K562 (cell line): Measurements from ENCODE around the gene WDR70. TPM values are rescaled to one million over a fixed set of nuclear protein-coding genes. Genes with fewer than 3 reads are reported as not detected.

ENCODE experiments used
- ATAC-seq: fragments of 200-7000 bp; cut with Tn5 transposase; 3 replicates; pipeline ENCODE4 v1.9.1; 2020; ENCODE audit warnings: moderate library complexity
- BruUV-seq: library from RNA; stranded (reverse); fragments of 400-500 nt; replicated peaks from 2 replicates; lab custom pipeline; 2021; lab: Mats Ljungman, UMichigan
- CTCF ChIA-PET: fragments of 300-600 bp; formaldehyde crosslinking; extraction: SDS; loops from one replicate; lab custom pipeline; 2021; ENCODE audit warnings: low intra/inter-chr PET ratio; lab: Yijun Ruan, JAX
- POLR2A ChIA-PET: fragments of 300-600, 350-650 bp; sonication (Branson Sonifier 250); formaldehyde crosslinking; extraction: SDS; loops from one replicate; lab custom pipeline; 2021; ENCODE audit warnings: antibody characterized with exemption, inconsistent platforms; lab: Yijun Ruan, JAX
- DNase-seq, 4 experiments: peaks; one replicate each; pipeline versions ENCODE4 v3.0.0 to v3.0.0-alpha.2; 2011 to 2018; ENCODE audit warnings: low spot score in 3 of 4, mixed read lengths in 3 of 4; ENCODE audit errors: extremely low read depth in 1 of 4
- FAIRE-seq: peaks from 2 replicates; lab custom pipeline; 2011; peaks lifted over from hg19 to GRCh38; lab: Jason Lieb, UNC
- H2AFZ ChIP-seq: 2 replicates; pipeline ENCODE4 v1.6.0; 2011; ENCODE audit warnings: low read depth, low read length, control low read depth, inconsistent platforms
- H3K27ac ChIP-seq: fragments of 200-600 bp; 3 replicates; pipeline ENCODE4 v1.8.0; 2011; ENCODE audit warnings: low read depth, mild to moderate bottlenecking, control low read depth, inconsistent platforms, low read length, moderate library complexity, mixed read lengths; ENCODE audit errors: extremely low read depth
- H3K27me3 ChIP-seq, 2 experiments: fragments of 300-600 bp in 1 of 2; 2 replicates in 1 of 2; 3 replicates in 1 of 2; pipeline versions ENCODE4 v1.6.0 to v1.8.0; 2011; ENCODE audit warnings: inconsistent platforms in 2 of 2, low read length in 2 of 2, mild to moderate bottlenecking in 1 of 2, mixed read lengths in 1 of 2, moderate library complexity in 1 of 2; ENCODE audit not compliant: control insufficient read depth in 2 of 2, insufficient read depth in 2 of 2
- H3K36me3 ChIP-seq: fragments of 300-600 bp; 3 replicates; pipeline ENCODE4 v1.8.0; 2011; ENCODE audit warnings: mild to moderate bottlenecking, low read length, inconsistent platforms; ENCODE audit not compliant: control insufficient read depth, insufficient read depth
- H3K4me1 ChIP-seq, 2 experiments: fragments of 200-600 bp in 1 of 2; replicated peaks in 1 of 2; 2 replicates in 1 of 2; 3 replicates in 1 of 2; pipeline versions ENCODE4 v1.5.1 to v1.8.0; 2011; ENCODE audit warnings: inconsistent platforms in 2 of 2, low read length in 2 of 2, mild to moderate bottlenecking in 1 of 2, mixed read lengths in 1 of 2, moderate library complexity in 1 of 2; ENCODE audit not compliant: control insufficient read depth in 2 of 2, insufficient read depth in 2 of 2
- H3K4me2 ChIP-seq: 2 replicates; pipeline ENCODE4 v1.6.1; 2011; ENCODE audit warnings: low read length, control low read depth, inconsistent platforms, mixed read lengths; ENCODE audit not compliant: insufficient read depth
- H3K4me3 ChIP-seq: fragments of 200-600 bp; sonication (generic), shearing (Covaris generic); 2 replicates; pipeline ENCODE4 v1.5.1; 2016; ENCODE audit warnings: control low read depth, inconsistent platforms
- H3K79me2 ChIP-seq: fragments of 200-600 bp; 3 replicates; pipeline ENCODE4 v1.8.0; 2011; ENCODE audit warnings: low read length, inconsistent platforms; ENCODE audit not compliant: control insufficient read depth, insufficient read depth
- H3K9ac ChIP-seq, 2 experiments: 2 replicates each; pipeline versions ENCODE4 v1.6.0 to v1.6.1; 2011; ENCODE audit warnings: low read depth in 2 of 2, low read length in 2 of 2, control low read depth in 1 of 2, inconsistent platforms in 1 of 2, mild to moderate bottlenecking in 1 of 2, mixed read lengths in 1 of 2; ENCODE audit not compliant: insufficient read depth in 1 of 2
- H3K9me1 ChIP-seq: one replicate; pipeline ENCODE4 v1.6.0; 2011; ENCODE audit warnings: inconsistent platforms, mild to moderate bottlenecking, low read length, moderate library complexity; ENCODE audit not compliant: control insufficient read depth, insufficient read depth
- H3K9me3 ChIP-seq: replicated peaks from 2 replicates; pipeline ENCODE4 v1.5.1; 2011; ENCODE audit warnings: low read depth, low read length, inconsistent platforms; ENCODE audit not compliant: control insufficient read depth, insufficient read depth
- H4K20me1 ChIP-seq: replicated peaks from 2 replicates; pipeline ENCODE4 v1.6.1; 2011; ENCODE audit warnings: low read length, inconsistent platforms, mixed read lengths; ENCODE audit not compliant: control insufficient read depth, insufficient read depth
- DMBX1 ChIP-seq: fragments of 250-450 bp; sonication (Bioruptor Pico); IDR thresholded peaks from 2 replicates; pipeline ENCODE4 v1.8.0; 2022; ENCODE audit warnings: inconsistent platforms, mild to moderate bottlenecking, moderate library complexity, borderline replicate concordance
- FOXP1 ChIP-seq: sonication (generic); formaldehyde crosslinking; IDR thresholded peaks from 2 replicates; pipeline ENCODE4 v1.8.0; 2022; ENCODE audit warnings: mild to moderate bottlenecking, missing genetic modification reagents
- HCFC1 ChIP-seq: IDR thresholded peaks from 2 replicates; pipeline ENCODE4 v1.6.1; 2012; ENCODE audit warnings: low read depth, low read length, improper control_type of control experiment
- SIRT6 ChIP-seq: IDR thresholded peaks from one replicate; pipeline ENCODE4 v1.6.1; 2012; ENCODE audit warnings: low read depth, mild to moderate bottlenecking, control low read depth, inconsistent platforms, low read length, moderate library complexity
- SREBF2 ChIP-seq: sonication (generic); formaldehyde crosslinking; IDR thresholded peaks from 2 replicates; pipeline ENCODE4 v1.4.0; 2020; ENCODE audit warnings: mild to moderate bottlenecking, missing genetic modification reagents
- WGBS: fragments of 100-300 bp; shearing (Covaris generic); methylation state at CpG from one replicate; pipeline ENCODE4 v1.1.6; 2016; ENCODE audit warnings: low coverage, mixed read lengths; ENCODE audit not compliant: insufficient coverage; ENCODE audit errors: missing lambda C conversion rate; 5-methylcytosine and 5-hydroxymethylcytosine counted together
- in situ Hi-C: fragments of 300-500 bp; cut with MboI; formaldehyde crosslinking; loops from 4 replicates; pipeline ENCODE4 v1.15.0; 2018; ENCODE audit warnings: inconsistent platforms, mixed read lengths
- intact Hi-C: fragments of 100-400 bp; cut with micrococcal nuclease; formaldehyde crosslinking; loops from 2 replicates; pipeline ENCODE4 v1.14.2; 2022
- polyA plus RNA-seq, 8 experiments: library from polyadenylated mRNA; depleted of rRNA in 4 of 8; stranded (reverse) in 5 of 8; unstranded in 3 of 8; fragments of >200 nt; fragmentation: Nextera tagmentation in 2 of 8; fragmentation: Illumina TruSeq in 1 of 8; extraction: Ambion mirVana in 2 of 8; extraction: Trizol in 1 of 8; gene quantifications; 2 replicates each; pipeline versions ENCODE4 v1.2.1 to v1.2.3, GENCODE V29; 2011 to 2014; ENCODE audit warnings: inconsistent platforms in 1 of 8, missing spikeins in 1 of 8
- total RNA-seq, 7 experiments: library from RNA; depleted of rRNA in 6 of 7; stranded (reverse); fragments of >200 nt in 6 of 7; fragmentation: Illumina TruSeq in 2 of 7; extraction: Trizol in 2 of 7; gene quantifications; 2 replicates each; pipeline versions ENCODE4 v1.2.1 to v1.2.3, GENCODE V29; 2011 to 2021; ENCODE audit warnings: low replicate concordance in 1 of 7
- TF ChIP-seq, protein P1 (sequence below): IDR thresholded peaks from 2 replicates; pipeline ENCODE4 v1.6.1; 2014; ENCODE audit warnings: antibody characterized with exemption
- TF ChIP-seq, protein P2 (sequence below): sonication (generic); formaldehyde crosslinking; IDR thresholded peaks from 2 replicates; pipeline ENCODE4 v1.8.0; 2023; ENCODE audit warnings: mild to moderate bottlenecking, missing genetic modification reagents

Gene WDR70
- total and polyA plus RNA-seq, 9 of the 15 experiments (the other 6 are each of a cell fraction or from before 2014, with no cell fraction given): 16.8 to 46.6 (median 38.8) TPM

DNA sequence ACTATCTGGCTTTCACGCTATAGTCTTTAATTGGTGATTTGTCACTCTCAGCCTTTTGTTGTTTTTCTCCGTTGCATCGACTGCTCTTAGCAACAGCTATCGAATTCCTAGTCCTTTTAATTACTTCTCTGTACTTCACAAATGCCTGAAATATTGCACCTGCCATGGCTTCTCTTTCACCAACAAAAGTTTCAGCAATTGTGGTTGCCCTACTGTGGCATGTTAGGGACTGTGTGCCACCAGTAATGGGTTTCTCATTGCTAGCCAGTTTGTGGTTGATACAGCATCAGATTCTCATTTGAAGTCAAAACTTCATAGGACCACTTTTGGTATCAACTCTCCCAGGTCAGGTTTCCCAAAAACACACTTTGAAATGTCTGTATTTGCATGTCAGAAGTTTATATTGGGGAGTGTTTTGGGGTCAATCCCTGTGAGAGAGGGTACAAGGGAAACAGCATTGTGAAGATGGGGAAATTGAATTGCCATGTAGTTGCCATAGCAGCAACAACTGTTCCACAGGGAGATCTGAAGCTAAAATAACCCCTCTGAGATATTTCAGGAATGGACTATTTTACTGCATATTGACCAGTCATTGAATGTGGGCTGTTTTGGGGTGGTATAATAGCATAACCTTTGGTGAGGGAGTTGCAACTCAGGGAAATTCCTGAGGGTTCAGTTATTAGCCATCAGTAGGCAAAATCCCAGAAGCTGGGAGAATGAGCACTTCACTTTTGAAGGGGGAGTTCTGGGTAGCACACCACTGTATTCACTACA, 99.2 kb downstream of the WDR70 start:
- Histone ChIP-seq H3K9ac (no peak overlapping the region), H3K9me1 (no peaks in the 10 kb centered on the region), H3K27ac (no peak overlapping the region), H3K9me3 (peaks cover 7% of the 10 kb centered on the region), H3K79me2 (no peaks in the 10 kb centered on the region), H3K27me3 (no peaks in the 10 kb centered on the region), H3K4me3 (no peak overlapping the region), H2AFZ (no peak overlapping the region), H3K4me1 (no peaks in the 10 kb centered on the region), H4K20me1 (no peaks in the 10 kb centered on the region), H3K4me2 (no peak overlapping the region), H3K36me3 (peaks cover 16% of the 10 kb centered on the region; the same call in 2 of the 3 replicates)
- in situ Hi-C loops: no loop called here
- 65% methylated on average over 4 of the region's 4 CpGs for WGBS
- POLR2A ChIA-PET: no interaction called here
- CTCF ChIA-PET: no interaction called here
- ATAC-seq (no peak), FAIRE-seq (no peak), DNase-seq (no peak)
- no TSS peak for BruUV-seq
- intact Hi-C loops: no loop called here
- TF ChIP-seq, protein P1, sequence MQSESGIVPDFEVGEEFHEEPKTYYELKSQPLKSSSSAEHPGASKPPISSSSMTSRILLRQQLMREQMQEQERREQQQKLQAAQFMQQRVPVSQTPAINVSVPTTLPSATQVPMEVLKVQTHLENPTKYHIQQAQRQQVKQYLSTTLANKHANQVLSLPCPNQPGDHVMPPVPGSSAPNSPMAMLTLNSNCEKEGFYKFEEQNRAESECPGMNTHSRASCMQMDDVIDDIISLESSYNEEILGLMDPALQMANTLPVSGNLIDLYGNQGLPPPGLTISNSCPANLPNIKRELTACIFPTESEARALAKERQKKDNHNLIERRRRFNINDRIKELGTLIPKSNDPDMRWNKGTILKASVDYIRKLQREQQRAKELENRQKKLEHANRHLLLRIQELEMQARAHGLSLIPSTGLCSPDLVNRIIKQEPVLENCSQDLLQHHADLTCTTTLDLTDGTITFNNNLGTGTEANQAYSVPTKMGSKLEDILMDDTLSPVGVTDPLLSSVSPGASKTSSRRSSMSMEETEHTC: no peak
- TF ChIP-seq FOXP1 (CRISPR knock-in tag) (no peak), HCFC1 (no peak), SREBF2 (CRISPR knock-in tag) (no peak), SIRT6 (no peak), DMBX1 (CRISPR knock-in tag) (no peak)
- TF ChIP-seq, protein P2, sequence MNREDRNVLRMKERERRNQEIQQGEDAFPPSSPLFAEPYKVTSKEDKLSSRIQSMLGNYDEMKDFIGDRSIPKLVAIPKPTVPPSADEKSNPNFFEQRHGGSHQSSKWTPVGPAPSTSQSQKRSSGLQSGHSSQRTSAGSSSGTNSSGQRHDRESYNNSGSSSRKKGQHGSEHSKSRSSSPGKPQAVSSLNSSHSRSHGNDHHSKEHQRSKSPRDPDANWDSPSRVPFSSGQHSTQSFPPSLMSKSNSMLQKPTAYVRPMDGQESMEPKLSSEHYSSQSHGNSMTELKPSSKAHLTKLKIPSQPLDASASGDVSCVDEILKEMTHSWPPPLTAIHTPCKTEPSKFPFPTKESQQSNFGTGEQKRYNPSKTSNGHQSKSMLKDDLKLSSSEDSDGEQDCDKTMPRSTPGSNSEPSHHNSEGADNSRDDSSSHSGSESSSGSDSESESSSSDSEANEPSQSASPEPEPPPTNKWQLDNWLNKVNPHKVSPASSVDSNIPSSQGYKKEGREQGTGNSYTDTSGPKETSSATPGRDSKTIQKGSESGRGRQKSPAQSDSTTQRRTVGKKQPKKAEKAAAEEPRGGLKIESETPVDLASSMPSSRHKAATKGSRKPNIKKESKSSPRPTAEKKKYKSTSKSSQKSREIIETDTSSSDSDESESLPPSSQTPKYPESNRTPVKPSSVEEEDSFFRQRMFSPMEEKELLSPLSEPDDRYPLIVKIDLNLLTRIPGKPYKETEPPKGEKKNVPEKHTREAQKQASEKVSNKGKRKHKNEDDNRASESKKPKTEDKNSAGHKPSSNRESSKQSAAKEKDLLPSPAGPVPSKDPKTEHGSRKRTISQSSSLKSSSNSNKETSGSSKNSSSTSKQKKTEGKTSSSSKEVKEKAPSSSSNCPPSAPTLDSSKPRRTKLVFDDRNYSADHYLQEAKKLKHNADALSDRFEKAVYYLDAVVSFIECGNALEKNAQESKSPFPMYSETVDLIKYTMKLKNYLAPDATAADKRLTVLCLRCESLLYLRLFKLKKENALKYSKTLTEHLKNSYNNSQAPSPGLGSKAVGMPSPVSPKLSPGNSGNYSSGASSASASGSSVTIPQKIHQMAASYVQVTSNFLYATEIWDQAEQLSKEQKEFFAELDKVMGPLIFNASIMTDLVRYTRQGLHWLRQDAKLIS (CRISPR knock-in tag): no peak
